IgD-negative memory B cell (primary cell): ENCODE results near the gene CES2. TPM values are rescaled to one million over a fixed set of nuclear protein-coding genes. Genes with fewer than 3 reads are reported as not detected.
"Not testable (repeated sequence)": the region's sequence is repeated elsewhere in the genome, so short reads cannot be mapped to it uniquely, and the experiment has no call there.

Source experiments
- H3K27ac Mint-ChIP-seq, 3 donors: one replicate each; pipeline ENCODE4 v1.8.0; 2020 to 2022; ENCODE audit warnings: mild to moderate bottlenecking in 3 of 3, mixed read lengths in 3 of 3, moderate library complexity in 1 of 3
- H3K27me3 Mint-ChIP-seq: one replicate; pipeline ENCODE4 v1.8.0; 2021; ENCODE audit warnings: mixed read lengths
- H3K36me3 Mint-ChIP-seq: one replicate; pipeline ENCODE4 v1.8.0; 2020; ENCODE audit warnings: mild to moderate bottlenecking, mixed read lengths
- H3K4me1 Mint-ChIP-seq, 3 donors: one replicate each; pipeline ENCODE4 v1.8.0; 2020 to 2022; ENCODE audit warnings: mixed read lengths in 3 of 3, mild to moderate bottlenecking in 1 of 3
- H3K4me3 Mint-ChIP-seq, 4 donors: one replicate each; pipeline ENCODE4 v1.8.0; 2020 to 2022; ENCODE audit warnings: mild to moderate bottlenecking in 4 of 4, mixed read lengths in 4 of 4, moderate library complexity in 3 of 4
- H3K9me3 Mint-ChIP-seq, 3 donors: one replicate each; pipeline ENCODE4 v1.8.0; 2020 to 2021; ENCODE audit warnings: mixed read lengths in 3 of 3, mild to moderate bottlenecking in 1 of 3
- polyA plus RNA-seq: library from polyadenylated mRNA; unstranded; fragments of 300-500 nt; fragmentation: Illumina TruSeq; gene quantifications from one replicate; pipeline ENCODE4 v1.2.3, GENCODE V29; 2021

CES2 gene
- polyA plus RNA-seq, 1 donor from 2014 or later, result 26.9 TPM

GRCh38 chr16:66932076-66932475, 3.2 kb upstream of the CES2 start:
- Mint-ChIP-seq H3K9me3 (no peaks in the 10 kb centered on the region), H3K4me3 (peak overlapping the region in 3 of 4 donors; percentile 52 to 98 (median 97)), H3K4me1 (peaks cover 27 to 33% (median 31%) of the 10 kb centered on the region in 3 donors), H3K27me3 (no peaks in the 10 kb centered on the region), H3K36me3 (peaks cover 8% of the 10 kb centered on the region), H3K27ac (peak overlapping the region; percentile 67 to 97 (median 92))

DNA sequence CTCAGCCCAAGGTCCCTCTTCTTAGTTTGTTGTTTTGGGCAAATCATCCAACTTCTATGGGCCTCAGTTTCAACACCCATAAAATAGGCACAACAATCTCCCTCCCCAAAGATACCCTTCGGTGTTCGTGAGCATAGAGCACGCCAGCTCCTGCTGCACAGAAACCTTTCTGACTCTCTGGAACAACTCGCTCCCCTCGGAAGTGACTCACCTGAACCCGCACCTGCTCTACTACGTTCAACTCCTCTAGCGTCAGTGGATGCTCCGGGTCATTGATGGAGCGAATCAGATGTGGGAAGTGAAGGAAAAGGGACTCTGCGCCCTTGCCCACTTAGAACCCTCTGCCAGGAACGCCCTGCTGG, 1.6 kb upstream of the CES2 start:
- peak overlapping the region; percentile 97 to 99 (median 98) for H3K4me3 Mint-ChIP-seq
- peaks cover 8% of the 10 kb centered on the region for H3K36me3 Mint-ChIP-seq

GRCh38 chr16:66934138-66934838, 1.0 kb upstream of the CES2 start, which contains the start of gene CIAO2B:
Gene CIAO2B (minus strand): TSS chr16:66934402. CDS start chr16:66934364, 38 bp downstream.
- peak within 1 kb of the TSS; percentile 97 to 99 (median 98) for H3K4me3 Mint-ChIP-seq
- no peaks in the 10 kb centered on the region for H3K27me3 Mint-ChIP-seq
- peak within 1 kb of the TSS; percentile 92 to 99 (median 97) for H3K27ac Mint-ChIP-seq
- no peaks in the 10 kb centered on the region for H3K9me3 Mint-ChIP-seq
- peaks cover 31 to 39% (median 33%) of the 10 kb centered on the region in 3 donors for H3K4me1 Mint-ChIP-seq
- H3K36me3 Mint-ChIP-seq, result peaks cover 8% of the 10 kb centered on the region

More for the DNA sequence above, 1.6 kb upstream of the CES2 start:
- no peaks in the 10 kb centered on the region for H3K27me3 Mint-ChIP-seq
- H3K4me1 Mint-ChIP-seq, result peaks cover 31 to 39% (median 33%) of the 10 kb centered on the region in 3 donors
- H3K9me3 Mint-ChIP-seq, result no peaks in the 10 kb centered on the region
- H3K27ac Mint-ChIP-seq, result peak overlapping the region; percentile 92 to 99 (median 97)

DNA sequence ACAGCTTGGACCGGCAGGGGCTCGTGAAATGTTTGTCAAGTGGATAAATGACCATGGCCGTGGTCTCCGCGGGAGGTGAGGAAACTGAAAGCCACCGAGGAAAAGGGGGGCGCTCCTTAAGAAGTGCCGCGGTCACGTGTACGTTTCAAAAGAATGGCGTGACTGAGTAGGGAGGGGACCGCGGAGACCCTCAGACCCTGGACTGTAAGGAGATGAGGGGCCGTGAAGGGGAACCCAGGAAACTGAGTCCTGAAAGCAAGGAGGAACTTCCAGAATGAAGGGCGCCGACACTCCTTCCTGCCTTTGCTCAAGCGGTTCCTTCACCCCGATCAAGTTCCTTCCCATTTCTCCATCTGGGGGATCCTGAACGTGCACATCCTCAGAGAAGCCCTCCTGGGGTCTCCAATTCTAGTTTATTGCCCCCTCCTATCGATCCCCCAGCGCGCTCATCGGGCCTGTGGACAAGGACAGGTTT, 440 bp upstream of the CES2 start:
- H3K27ac Mint-ChIP-seq, result peak overlapping the region; percentile 92 to 99 (median 97)
- peak overlapping the region; percentile 97 to 99 (median 98) for H3K4me3 Mint-ChIP-seq
- not testable (repeated sequence) for H3K27me3 Mint-ChIP-seq, H3K9me3 Mint-ChIP-seq, H3K36me3 Mint-ChIP-seq
- H3K4me1 Mint-ChIP-seq, result peaks cover 31 to 39% (median 33%) of the 10 kb centered on the region in 3 donors

DNA sequence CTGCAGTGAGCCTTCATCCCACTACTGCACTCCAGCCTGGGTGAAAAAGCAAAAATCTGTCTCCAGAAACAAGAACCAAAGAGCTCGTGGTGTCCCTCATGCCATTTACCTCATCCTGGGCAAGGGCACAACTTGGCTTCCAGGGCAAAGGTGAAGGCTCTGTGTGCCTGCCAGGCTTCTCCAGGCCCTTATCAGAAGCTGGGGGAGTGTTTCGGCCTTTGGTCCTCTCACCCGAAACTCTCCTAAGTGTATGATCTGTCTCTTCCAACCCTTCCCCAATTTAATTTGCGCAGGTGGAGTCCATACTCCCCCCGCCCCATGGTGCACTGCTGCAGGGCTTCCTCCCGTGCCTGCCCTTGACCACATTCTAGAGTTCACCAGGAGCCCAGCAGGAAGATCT, 1.1 kb downstream of the CES2 start:
- Mint-ChIP-seq H3K4me3 (peak overlapping the region; percentile 58 to 98 (median 91)), H3K9me3 (no peaks in the 10 kb centered on the region)

DNA sequence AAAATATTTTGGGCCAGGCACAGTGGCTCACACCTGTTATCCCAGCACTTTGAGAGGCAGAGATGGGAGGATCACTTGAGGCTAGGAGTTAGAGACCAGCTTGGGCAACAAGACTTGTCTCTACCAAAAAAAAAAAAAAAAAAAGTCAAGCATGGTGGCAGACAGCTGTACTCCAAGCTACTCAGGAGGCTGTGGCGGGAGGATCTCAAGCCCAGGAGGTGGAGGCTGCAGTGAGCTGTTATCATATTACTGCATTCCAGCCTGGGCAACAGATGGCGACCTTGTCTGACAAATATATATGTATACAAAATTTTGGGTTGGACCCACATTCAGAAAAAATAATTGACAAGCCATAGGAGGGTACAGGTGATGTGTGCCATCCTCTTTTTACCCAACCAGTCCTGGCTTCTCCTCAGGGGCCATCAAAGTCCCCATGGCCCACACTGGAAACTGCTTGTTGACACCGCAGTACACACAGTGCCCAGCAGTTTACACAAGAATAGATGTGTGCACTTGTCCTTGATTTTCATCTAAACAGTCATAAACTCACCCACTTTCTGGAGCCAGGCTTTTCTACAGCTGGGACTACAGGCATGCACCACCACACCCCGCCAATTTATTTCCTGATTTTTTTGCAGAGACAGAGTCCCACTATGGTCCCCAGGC, 1.7 kb downstream of the CES2 start:
- no peaks in the 10 kb centered on the region for H3K27me3 Mint-ChIP-seq
- H3K4me1 Mint-ChIP-seq, result peaks cover 31 to 39% (median 32%) of the 10 kb centered on the region in 3 donors
- H3K36me3 Mint-ChIP-seq, result peaks cover 10% of the 10 kb centered on the region
- peak overlapping the region; percentile 44 to 97 (median 72) for H3K4me3 Mint-ChIP-seq
- peak overlapping the region; percentile 6 to 92 (median 53) for H3K27ac Mint-ChIP-seq
- no peaks in the 10 kb centered on the region for H3K9me3 Mint-ChIP-seq

More for the DNA sequence above, 1.1 kb downstream of the CES2 start:
- H3K27ac Mint-ChIP-seq, result peak overlapping the region in 2 of 3 donors; percentile 16 to 92
- H3K27me3 Mint-ChIP-seq, result no peaks in the 10 kb centered on the region
- H3K4me1 Mint-ChIP-seq, result peaks cover 31 to 39% (median 33%) of the 10 kb centered on the region in 3 donors
- peaks cover 10% of the 10 kb centered on the region for H3K36me3 Mint-ChIP-seq

DNA sequence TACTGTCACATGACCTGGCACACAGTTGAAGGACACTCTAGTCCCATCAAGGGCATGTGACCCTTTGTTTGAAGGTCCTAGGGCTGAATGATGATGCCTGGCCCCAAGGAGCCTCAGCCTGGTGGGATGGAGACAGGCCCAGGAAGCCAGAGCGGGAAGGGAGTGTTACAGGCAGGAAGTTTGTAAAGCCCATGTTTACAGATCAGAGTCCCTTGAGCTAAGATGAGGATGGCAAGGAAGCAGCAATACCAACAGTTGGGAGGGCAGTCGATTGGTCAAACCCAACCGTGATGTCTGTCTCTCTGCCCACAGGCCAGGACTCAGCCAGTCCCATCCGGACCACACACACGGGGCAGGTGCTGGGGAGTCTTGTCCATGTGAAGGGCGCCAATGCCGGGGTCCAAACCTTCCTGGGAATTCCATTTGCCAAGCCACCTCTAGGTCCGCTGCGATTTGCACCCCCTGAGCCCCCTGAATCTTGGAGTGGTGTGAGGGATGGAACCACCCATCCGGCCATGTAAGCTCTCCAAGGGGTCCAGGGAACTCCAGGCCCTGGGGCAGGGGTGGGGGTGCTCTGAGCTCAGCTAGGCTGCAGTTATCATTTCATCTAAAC, 2.5 kb downstream of the CES2 start:
- no peaks in the 10 kb centered on the region for H3K9me3 Mint-ChIP-seq
- H3K4me3 Mint-ChIP-seq, result peak overlapping the region in 1 of 4 donors; percentile 97
- H3K36me3 Mint-ChIP-seq, result peaks cover 6% of the 10 kb centered on the region
- peaks cover 25 to 34% (median 28%) of the 10 kb centered on the region in 3 donors for H3K4me1 Mint-ChIP-seq
- H3K27me3 Mint-ChIP-seq, result no peaks in the 10 kb centered on the region
- peak overlapping the region in 2 of 3 donors; percentile 6 to 92 for H3K27ac Mint-ChIP-seq

GRCh38 chr16:66939366-66939765, 4.0 kb downstream of the CES2 start:
- Mint-ChIP-seq H3K36me3 (peaks cover 2% of the 10 kb centered on the region), H3K27ac (no peak overlapping the region), H3K9me3 (no peaks in the 10 kb centered on the region), H3K4me1 (peaks cover 12 to 19% (median 15%) of the 10 kb centered on the region in 3 donors), H3K4me3 (peak overlapping the region in 1 of 4 donors; percentile 31), H3K27me3 (no peaks in the 10 kb centered on the region)

GRCh38 chr16:66940236-66940635, 4.9 kb downstream of the CES2 start:
- no peak overlapping the region for H3K27ac Mint-ChIP-seq
- H3K4me3 Mint-ChIP-seq, result peak overlapping the region in 1 of 4 donors; percentile 40
- peaks cover 2% of the 10 kb centered on the region for H3K36me3 Mint-ChIP-seq
- H3K4me1 Mint-ChIP-seq, result peaks cover 9 to 18% (median 14%) of the 10 kb centered on the region in 3 donors
- no peaks in the 10 kb centered on the region for H3K27me3 Mint-ChIP-seq
- H3K9me3 Mint-ChIP-seq, result no peaks in the 10 kb centered on the region

DNA sequence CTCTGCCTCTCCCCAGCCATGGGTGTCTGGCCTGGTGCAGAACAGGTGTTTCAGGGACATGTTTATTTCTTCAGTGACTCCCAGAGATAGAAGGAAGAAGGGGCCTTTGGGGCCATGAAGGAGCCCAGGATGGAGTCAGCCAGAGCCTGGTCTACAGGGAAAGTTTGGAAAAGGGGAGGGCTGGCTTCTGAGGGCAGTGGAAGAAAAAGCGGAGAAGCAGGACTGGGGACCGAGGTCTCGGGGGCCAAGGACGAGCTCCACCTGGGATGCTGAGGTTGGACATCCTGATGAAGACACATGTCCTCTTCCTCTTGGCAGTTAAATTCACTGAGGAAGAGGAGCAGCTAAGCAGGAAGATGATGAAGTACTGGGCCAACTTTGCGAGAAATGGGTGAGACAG, 7.7 kb downstream of the CES2 start:
- Mint-ChIP-seq H3K9me3 (no peaks in the 10 kb centered on the region), H3K27me3 (peaks cover 6% of the 10 kb centered on the region), H3K27ac (no peak overlapping the region), H3K4me3 (no peak overlapping the region), H3K36me3 (peaks cover 3% of the 10 kb centered on the region), H3K4me1 (peaks cover 5 to 7% (median 7%) of the 10 kb centered on the region in 3 donors)

GRCh38 chr16:66943426-66944053, 8.2 kb downstream of the CES2 start:
- peaks cover 12% of the 10 kb centered on the region for H3K27me3 Mint-ChIP-seq
- H3K9me3 Mint-ChIP-seq, result no peaks in the 10 kb centered on the region
- no peak overlapping the region for H3K4me3 Mint-ChIP-seq
- peaks cover 3% of the 10 kb centered on the region for H3K36me3 Mint-ChIP-seq
- H3K4me1 Mint-ChIP-seq, result peaks cover 7 to 11% (median 8%) of the 10 kb centered on the region in 3 donors
- no peak overlapping the region for H3K27ac Mint-ChIP-seq

DNA sequence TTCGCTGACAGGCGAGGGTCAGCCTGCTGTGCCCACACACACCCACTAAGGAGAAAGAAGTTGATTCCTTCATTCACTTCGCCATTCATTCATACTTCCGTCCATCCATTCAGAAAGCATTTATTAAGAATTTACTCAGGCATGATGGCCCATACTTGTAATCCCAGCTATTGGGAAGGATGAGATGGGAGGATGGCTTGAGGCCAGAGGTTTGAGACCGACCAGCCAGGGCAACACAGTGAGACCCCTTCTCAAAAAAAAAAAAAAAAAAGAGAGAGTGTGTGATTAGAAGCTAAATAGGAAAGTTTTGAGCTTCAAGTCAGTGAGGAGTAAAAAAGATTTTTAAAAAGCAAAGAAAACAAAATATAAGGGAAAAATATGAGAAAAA, 8.7 kb downstream of the CES2 start:
- peaks cover 3% of the 10 kb centered on the region for H3K36me3 Mint-ChIP-seq
- peaks cover 7 to 12% (median 8%) of the 10 kb centered on the region in 3 donors for H3K4me1 Mint-ChIP-seq
- no peaks in the 10 kb centered on the region for H3K9me3 Mint-ChIP-seq
- H3K27ac Mint-ChIP-seq, result no peak overlapping the region
- no peak overlapping the region for H3K4me3 Mint-ChIP-seq
- peaks cover 17% of the 10 kb centered on the region for H3K27me3 Mint-ChIP-seq

GRCh38 chr16:66944971-66945370, 9.7 kb downstream of the CES2 start:
- H3K9me3 Mint-ChIP-seq, H3K36me3 Mint-ChIP-seq, H3K4me3 Mint-ChIP-seq, H3K27ac Mint-ChIP-seq: not testable (repeated sequence)
- H3K4me1 Mint-ChIP-seq, result peaks cover 7 to 12% (median 8%) of the 10 kb centered on the region in 3 donors
- peaks cover 24% of the 10 kb centered on the region for H3K27me3 Mint-ChIP-seq

DNA sequence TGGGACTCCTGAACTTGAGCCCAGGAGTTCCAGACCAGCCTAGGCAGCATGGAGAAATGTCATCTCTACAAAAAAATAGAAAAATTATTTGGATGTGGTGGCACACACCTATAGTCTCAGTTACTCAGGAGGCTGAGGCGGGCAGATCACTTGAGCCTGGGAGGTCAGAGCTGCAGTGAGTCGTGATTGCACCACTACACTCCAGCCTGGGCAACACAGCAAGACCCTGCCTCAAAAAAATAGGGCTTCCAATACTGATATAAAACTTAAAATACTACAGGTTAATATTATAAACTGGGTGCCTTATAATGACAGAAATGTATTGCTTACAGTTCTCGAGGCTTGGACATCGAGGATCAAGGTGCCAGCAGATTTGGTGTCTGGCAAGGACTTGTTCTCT, 10.6 kb downstream of the CES2 start:
- Mint-ChIP-seq H3K4me3 (no peak overlapping the region), H3K27ac (no peak overlapping the region)

More for the DNA sequence above, 10.6 kb downstream of the CES2 start:
- Mint-ChIP-seq H3K36me3 (peaks cover 3% of the 10 kb centered on the region), H3K27me3 (peaks cover 29% of the 10 kb centered on the region), H3K4me1 (peaks cover 7 to 13% (median 12%) of the 10 kb centered on the region in 3 donors), H3K9me3 (no peaks in the 10 kb centered on the region)
